ENCODE measurements around the gene CPT1A.
A peak's percentile ranks its signal among the peaks of the same experiment; 100 is the strongest.

Gene CPT1A

DNA sequence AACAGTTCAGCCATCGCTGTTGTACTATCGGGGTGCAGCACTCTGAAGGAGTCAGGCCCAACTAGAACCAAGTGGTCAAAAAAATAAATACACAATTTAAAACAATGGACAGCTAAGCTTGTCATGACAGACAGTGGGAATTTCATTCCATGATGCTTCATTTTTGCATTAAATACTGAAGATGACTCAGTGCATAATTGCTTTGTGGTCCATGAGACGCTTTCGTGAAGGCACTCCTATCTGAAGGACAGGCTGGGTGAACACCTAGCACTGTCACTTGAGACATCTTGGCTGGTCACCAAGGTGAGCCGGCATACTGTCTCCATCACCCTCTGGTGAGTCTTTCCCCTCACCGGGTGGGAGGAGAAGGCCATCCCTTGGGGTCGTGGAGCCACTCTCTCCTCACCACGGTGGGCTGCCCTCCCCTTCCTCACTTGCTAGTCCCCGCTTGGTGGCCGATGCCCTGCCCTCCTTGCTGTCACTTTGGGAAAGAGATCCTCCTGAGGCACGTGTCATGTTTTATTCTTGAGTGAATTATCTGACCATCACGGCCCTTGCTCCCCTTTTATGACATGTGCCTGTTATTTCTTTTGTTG lies 85.4 kb downstream of the CPT1A start:
- DNase-seq (ENCODE audit: low spot score), result no peak

DNA sequence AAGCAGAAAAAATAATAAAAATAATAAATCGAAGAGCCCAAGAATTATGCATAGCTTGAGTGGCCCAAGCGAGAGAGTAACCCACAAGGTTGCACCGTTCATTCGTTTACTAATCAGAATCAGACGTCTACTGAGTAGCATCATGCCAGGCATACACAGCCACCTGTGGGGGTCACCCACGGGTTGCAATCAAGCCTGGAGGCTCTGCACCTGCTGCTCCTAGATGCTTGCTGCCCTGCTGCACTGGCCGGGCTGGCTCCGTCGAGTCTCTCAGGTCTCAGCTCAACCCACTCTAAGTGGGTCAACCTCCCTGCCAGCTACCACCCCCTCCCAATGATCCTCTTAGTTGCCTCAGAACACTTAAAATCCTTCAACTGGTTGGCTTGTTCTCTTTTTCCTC lies 88.4 kb downstream of the CPT1A start:
- no peak for DNase-seq (ENCODE audit: low spot score)

GRCh38 chr11:68751331-68751856 lies 90.3 kb downstream of the CPT1A start, which contains the start of gene TESMIN:
Gene TESMIN (minus strand): TSS chr11:68751520. CDS start chr11:68750660, 860 bp downstream.
- DNase-seq (ENCODE audit: low spot score), result peak; percentile 38

- DNase-seq (ENCODE audit: low spot score), result no peak
Observed at GRCh38 chr11:68751004-68751325, 90.8 kb downstream of the CPT1A start.

DNA sequence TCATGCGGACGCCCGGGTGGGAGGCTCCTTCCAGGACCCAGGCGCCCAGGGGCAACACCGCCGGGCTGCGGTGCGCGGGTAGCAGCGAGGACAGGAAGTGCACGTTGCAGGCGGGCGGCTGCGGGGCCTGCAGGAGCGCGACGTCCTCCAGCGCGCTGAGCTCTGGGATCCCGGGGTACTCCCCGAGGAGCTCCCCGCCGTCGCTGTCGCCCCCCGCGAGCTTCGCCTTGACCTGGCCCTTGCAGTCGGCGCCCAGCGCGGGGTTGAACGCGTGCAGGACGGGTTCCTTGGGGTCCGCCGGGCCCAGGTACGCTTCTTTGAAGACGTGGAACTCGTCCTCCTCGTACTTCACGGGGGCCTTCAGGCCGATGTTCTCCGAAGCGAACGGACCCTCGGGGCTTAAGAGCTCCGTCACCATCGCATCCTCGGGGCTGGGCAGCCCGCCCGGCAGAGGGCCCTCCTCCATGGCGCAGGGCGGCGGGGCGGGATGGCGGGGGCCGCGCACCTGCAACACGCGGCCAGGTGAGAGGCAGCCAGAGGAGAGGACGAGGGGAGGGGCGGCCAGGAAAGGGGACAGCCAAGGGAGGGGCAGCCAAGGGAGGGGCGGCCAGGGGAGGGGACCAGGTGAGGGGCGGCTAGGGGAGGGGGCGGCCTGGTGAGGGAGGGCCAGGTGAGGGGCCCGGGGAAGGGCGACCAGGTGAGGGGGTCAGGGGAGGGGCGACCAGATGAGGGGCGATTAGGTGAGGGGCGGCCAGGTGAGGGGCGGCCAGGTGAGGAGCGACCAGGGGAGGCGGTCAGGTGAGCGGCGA lies 91.3 kb downstream of the CPT1A start:
- DNase-seq (ENCODE audit: low spot score), result no peak

DNA sequence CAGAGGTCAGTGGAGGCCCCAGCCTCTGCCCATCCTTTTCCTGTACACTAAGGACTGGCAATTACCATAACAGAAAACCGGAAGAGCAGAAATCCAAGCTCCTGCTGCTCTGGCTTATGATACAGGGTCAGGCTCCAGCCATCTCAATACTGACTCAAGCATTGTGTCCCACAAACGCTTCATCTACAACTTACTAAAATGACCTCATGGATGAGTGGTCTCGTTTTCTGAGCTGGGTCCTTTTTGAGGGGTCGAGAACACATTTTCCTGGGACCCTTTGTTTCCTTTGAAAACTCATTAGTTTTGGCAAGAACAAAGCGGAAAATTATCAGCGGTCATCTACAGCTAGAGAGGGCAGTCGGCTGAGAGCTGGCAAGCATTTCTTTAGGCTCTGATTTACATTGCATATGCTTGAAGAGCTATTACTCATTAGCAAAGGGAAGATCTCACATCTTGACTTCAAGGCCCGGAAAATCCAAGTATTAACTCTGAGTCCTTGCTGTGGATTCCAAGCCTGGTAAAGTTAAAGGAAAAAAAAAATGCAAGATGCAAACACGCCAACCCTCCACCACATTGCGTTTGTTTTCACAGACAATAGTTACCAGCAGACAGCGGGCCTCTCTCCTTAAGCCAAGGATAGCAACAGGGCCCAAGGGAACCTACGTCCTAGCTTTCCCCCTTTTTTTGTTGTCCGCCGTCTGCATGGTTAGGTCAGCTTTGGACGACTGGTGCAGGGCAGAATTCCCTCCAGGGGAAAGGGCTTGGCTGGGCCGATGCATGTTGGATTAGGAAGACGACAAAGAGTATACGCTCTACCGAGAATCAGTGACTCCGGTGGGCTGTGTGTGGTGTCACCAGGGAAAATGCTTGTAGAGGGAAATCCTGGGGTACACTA lies 92.2 kb downstream of the CPT1A start:
- DNase-seq (ENCODE audit: low spot score), result no peak

- DNase-seq (ENCODE audit: low spot score), result no peak
Observed at GRCh38 chr11:68748061-68748460, 93.7 kb downstream of the CPT1A start.

DNA sequence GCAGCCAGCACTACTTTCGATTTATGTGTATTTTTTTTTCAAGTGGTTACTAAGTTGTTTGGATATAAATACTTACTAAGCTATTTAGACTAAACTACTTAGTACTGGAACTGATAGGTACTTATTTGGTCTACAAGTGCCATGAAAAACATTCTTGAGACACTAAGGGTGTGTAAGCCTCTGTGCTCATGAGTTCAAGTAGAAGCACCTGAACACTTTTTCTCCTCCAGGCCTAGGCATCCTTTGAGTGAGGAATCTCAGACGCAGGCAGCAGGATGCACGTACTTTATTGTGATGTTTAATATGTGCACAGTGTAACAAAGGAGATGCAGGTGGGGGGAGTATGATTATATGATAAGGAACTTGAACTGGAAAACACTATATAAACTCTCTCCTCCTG lies 98.2 kb downstream of the CPT1A start:
- no peak for DNase-seq (ENCODE audit: low spot score)

- no peak for DNase-seq (ENCODE audit: low spot score)
Observed at GRCh38 chr11:68741463-68741862, 100.3 kb downstream of the CPT1A start.

DNA sequence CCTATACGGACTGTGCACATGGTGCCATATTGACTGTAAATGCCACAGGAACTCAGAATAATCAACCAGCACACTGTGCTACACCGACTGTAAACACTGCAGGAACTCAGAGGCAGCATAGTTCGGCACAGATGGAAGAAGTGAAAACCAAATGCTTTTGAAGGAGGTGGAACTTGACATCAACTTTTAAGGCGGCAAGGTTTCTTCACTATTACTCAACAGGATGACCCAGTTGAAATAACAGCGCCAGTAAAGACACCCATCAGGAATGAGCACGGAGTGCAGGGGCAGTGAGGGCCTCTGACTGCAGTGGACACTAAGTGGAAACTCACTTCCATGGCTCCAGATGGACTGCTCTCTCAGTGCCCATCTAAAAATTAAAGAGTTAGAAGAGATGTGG lies 106.1 kb downstream of the CPT1A start:
- DNase-seq (ENCODE audit: low spot score), result no peak

DNA sequence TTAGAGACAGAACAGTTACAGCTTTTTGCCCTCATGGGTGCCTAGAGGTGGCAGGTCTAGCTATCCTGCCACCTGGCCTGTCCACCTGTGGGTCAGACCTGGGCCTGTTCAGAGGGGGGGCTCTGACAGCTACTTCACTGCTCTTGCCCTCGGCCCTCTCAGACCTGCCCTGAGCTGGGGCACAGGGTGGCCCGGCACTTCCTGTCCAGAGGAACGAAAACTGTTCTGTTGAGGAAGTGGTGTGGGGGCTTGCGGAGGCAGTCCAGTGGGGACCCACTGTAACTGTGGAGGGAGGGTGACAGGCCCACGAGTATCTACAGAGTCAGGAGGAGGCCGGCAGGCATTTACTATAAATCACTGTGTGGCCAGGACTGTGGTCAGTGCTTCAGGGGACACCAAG lies 106.6 kb downstream of the CPT1A start:
- no peak for DNase-seq (ENCODE audit: low spot score)

DNA sequence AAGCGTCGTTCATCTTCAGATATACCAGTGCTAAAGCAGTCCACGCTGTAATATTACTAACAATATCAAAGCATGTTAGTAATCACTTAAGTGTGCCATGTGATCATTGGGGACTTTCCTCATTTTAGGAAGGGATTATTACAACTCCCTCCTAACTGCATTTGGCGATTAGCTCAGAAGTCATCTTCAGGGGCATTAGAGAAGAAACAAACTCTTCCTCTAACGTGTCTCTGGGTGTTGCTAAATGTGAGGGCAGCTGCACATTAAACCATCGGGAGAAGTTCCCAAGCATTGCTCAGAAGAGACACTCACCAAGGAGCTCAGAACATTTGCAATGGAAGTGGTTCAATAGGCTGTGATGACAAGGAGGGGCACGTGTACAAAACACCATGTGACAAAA lies 107.6 kb downstream of the CPT1A start:
- no peak for DNase-seq (ENCODE audit: low spot score)

GRCh38 chr11:68727783-68728182 lies 113.9 kb downstream of the CPT1A start:
- DNase-seq (ENCODE audit: low spot score), result peak; percentile 3

DNA sequence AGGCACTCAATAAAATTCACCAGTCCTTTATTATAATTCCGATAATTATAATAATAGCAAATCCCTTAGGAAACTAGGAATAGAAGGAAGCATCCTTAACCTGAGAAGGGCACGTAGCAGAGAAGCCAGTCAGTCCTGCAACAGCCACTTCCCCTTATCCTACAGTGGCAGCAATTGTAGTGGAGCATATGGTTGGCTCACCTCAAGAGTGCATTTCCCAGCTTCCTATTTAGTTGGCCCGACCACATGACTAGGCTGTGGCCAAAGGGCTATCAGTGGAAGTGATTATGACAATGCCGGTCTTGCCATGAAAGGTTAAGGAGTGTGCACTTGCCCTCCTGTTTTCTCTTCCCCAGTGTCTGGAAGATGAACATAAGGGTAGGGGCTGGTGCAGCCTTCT lies 117.4 kb downstream of the CPT1A start:
- no peak for DNase-seq (ENCODE audit: low spot score)

GRCh38 chr11:68722143-68722542 lies 119.6 kb downstream of the CPT1A start:
- DNase-seq (ENCODE audit: low spot score), result no peak

DNA sequence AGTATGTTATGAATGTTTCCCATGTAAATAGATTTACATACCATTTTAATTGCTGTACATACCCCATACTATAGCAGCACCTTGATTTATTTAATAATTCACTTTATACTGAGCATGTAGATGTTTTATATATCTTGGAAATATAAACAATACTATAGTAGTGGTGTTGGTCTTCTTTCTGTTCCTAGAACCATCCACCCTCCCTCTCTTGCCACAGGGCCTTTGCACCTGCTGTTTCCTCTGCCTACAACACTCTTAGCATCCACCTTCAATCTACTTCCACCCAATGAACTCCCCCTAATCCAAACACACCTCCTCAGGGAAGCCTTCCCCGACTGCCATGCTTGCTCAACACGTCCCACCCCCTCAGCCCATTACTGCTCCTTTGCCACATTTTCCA lies 120.6 kb downstream of the CPT1A start:
- no peak for DNase-seq (ENCODE audit: low spot score)

DNA sequence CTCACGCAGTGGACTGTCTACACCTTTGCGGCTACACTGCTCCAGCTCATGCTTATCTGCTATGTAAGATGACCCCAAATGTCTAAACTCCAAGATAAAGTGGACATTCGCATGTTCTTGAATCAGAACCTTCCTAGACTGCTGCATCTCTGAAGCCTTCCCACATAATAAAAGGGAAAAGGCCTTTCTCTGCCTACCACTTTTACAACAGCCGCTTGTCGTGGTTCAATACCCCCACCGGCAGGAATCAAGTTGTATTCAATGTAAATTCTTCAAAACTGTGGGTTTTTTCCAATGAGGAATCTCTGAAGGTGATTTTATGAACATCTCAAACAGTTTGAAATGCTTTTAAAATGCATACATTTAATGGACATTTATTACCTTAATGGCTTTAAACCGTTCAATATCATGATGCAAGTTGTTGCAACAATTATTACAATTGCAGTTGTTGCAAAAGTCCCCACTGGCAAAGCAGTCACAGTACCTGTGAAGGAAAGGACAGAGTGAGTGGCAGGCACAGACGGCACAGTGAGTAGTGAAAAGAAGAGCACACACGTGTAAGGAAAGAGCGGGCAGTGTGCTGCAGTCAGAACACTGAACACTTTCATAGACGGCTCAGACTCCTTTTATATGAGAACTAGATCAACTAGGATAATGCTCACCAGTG lies 126.1 kb downstream of the CPT1A start:
- DNase-seq (ENCODE audit: low spot score), result no peak

- no peak for DNase-seq (ENCODE audit: low spot score)
Observed at GRCh38 chr11:68714060-68714856, 127.5 kb downstream of the CPT1A start.

- DNase-seq (ENCODE audit: low spot score), result no peak
Observed at GRCh38 chr11:68711114-68711513, 130.6 kb downstream of the CPT1A start.

DNA sequence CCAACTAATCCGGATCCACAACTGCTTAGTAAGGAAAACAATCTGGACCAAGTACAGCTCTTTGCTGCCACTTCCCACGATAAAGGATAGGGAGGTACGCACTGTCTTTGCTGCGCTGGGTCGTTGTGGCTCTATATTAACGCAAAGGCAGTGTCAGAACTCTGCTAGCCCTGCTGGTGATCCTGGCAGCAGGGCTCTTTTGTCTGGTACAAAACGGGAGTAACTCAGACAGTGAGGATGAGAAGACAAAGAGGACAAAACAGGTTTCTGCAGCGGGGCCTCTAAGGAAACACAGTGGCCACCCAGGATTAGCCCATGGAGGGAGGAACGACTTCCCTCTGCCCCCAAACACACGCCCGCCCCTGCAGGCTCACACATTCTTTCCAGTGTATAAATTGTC lies 131.3 kb downstream of the CPT1A start:
- DNase-seq (ENCODE audit: low spot score), result no peak

DNA sequence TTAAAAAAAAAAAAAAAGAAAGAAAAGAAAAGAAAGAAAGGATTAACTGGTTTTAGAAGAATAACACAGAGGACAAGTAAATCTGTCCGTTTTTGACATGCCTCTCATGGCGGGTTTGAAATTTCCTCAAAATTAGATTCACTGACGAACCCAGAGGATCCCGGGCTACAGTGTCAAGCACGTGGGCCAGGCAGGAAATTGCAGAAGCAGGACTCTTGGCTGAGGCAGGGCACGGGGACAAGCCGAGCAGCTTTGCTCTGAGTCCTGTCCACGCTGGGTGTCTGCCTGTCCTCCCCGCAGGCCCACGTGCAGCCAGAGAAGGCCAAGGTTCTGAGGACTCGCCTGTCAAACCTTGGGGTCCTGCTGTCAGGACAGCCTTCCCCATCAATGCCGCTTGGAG lies 132.7 kb downstream of the CPT1A start:
- no peak for DNase-seq (ENCODE audit: low spot score)

All from cerebellar cortex (tissue), 1 donor.